Chondrocyte (in vitro differentiated cells): ENCODE results near the gene INVS. TPM values are rescaled to one million over a fixed set of nuclear protein-coding genes. Genes with fewer than 3 reads are reported as not detected.

ENCODE experiments used
- DNase-seq: peaks from one replicate; pipeline ENCODE4 v3.0.0; 2021; ENCODE audit warnings: mixed read lengths, low spot score
- H3K27ac Mint-ChIP-seq: one replicate; pipeline ENCODE4 v1.8.0; 2021; ENCODE audit warnings: mild to moderate bottlenecking, moderate library complexity, mixed read lengths; ENCODE audit not compliant: unreplicated experiment
- H3K27me3 Mint-ChIP-seq: 2 replicates; pipeline ENCODE4 v1.8.0; 2021; ENCODE audit warnings: low read depth, mixed read lengths
- H3K36me3 Mint-ChIP-seq: 2 replicates; pipeline ENCODE4 v1.8.0; 2021; ENCODE audit warnings: low read depth, mixed read lengths
- H3K4me1 Mint-ChIP-seq: 2 replicates; pipeline ENCODE4 v1.8.0; 2021; ENCODE audit warnings: low read depth, mild to moderate bottlenecking, mixed read lengths
- H3K4me3 Mint-ChIP-seq: one replicate; pipeline ENCODE4 v1.8.0; 2021; ENCODE audit warnings: mild to moderate bottlenecking, moderate library complexity, mixed read lengths; ENCODE audit not compliant: unreplicated experiment
- H3K9me3 Mint-ChIP-seq: 2 replicates; pipeline ENCODE4 v1.8.0; 2021; ENCODE audit warnings: low read depth, mixed read lengths
- total RNA-seq: library from RNA; stranded (reverse); gene quantifications from 3 replicates; pipeline ENCODE4 v1.2.1, GENCODE V29; 2021
- TF ChIP-seq, protein P1 (sequence below): fragments of 200-600 bp; sonication (generic); IDR thresholded peaks from 2 replicates; pipeline ENCODE4 v1.5.0; 2021; ENCODE audit warnings: antibody characterized with exemption, mild to moderate bottlenecking, moderate library complexity

INVS gene
- total RNA-seq, 1 donor from 2014 or later = 16.0 TPM

DNA sequence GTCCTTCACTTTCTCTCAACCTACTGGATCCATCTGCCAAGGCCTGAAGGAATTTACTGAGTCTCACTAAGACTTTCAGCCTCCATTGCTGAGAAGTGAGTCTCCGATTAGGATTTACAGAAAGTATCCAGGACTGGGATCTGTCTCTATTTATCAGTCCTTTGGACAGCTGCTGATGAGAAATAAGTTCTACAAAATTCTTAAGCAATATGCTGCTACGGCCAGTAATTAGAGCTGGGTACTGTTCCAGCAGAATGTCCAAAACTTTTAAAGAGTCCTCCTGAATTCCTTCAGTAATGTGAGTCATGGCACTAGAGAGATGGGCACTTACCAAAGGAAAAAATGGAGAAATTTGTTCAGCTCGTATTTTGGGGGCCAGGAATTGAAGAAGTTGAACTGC, 247.8 kb downstream of the INVS start:
- DNase-seq = no peak
- Mint-ChIP-seq H3K36me3 (peaks cover 4% of the 10 kb centered on the region), H3K27ac (no peak overlapping the region), H3K9me3 (no peaks in the 10 kb centered on the region), H3K4me1 (peaks cover 21% of the 10 kb centered on the region), H3K27me3 (no peaks in the 10 kb centered on the region), H3K4me3 (no peak overlapping the region)
- TF ChIP-seq, protein P1, sequence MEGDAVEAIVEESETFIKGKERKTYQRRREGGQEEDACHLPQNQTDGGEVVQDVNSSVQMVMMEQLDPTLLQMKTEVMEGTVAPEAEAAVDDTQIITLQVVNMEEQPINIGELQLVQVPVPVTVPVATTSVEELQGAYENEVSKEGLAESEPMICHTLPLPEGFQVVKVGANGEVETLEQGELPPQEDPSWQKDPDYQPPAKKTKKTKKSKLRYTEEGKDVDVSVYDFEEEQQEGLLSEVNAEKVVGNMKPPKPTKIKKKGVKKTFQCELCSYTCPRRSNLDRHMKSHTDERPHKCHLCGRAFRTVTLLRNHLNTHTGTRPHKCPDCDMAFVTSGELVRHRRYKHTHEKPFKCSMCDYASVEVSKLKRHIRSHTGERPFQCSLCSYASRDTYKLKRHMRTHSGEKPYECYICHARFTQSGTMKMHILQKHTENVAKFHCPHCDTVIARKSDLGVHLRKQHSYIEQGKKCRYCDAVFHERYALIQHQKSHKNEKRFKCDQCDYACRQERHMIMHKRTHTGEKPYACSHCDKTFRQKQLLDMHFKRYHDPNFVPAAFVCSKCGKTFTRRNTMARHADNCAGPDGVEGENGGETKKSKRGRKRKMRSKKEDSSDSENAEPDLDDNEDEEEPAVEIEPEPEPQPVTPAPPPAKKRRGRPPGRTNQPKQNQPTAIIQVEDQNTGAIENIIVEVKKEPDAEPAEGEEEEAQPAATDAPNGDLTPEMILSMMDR = no peak

- H3K4me3 Mint-ChIP-seq = no peak overlapping the region
- no peak overlapping the region for H3K27ac Mint-ChIP-seq
- peaks cover 3% of the 10 kb centered on the region for H3K36me3 Mint-ChIP-seq
- peaks cover 36% of the 10 kb centered on the region for H3K4me1 Mint-ChIP-seq
- TF ChIP-seq, protein P1 = no peak
- no peak for DNase-seq
- no peaks in the 10 kb centered on the region for H3K27me3 Mint-ChIP-seq
- H3K9me3 Mint-ChIP-seq = no peaks in the 10 kb centered on the region
Observed at GRCh38 chr9:100350188-100350587, 251.1 kb downstream of the INVS start.

Other genes starting within 250 kb of the INVS start
- gene STX17, start 192.6 kb upstream of the INVS start, total RNA-seq = 19.4 to 22.5 TPM (median 20.2 TPM) in 3 replicates
- 16.3 to 23.5 TPM (median 16.6 TPM) in 3 replicates for gene ERP44, start 243 bp upstream of the INVS start, total RNA-seq